SK-N-SH (cell line): ENCODE results near the gene MACROD2. TPM values are rescaled to one million over a fixed set of nuclear protein-coding genes. Genes with fewer than 3 reads are reported as not detected.
A peak's percentile ranks its signal among the peaks of the same experiment; 100 is the strongest.

Source experiments
- CTCF ChIA-PET: fragments of 300-600, 350-600 bp; formaldehyde crosslinking; extraction: SDS; loops from one replicate; lab custom pipeline; 2021; lab: Yijun Ruan, JAX
- POLR2A ChIA-PET: fragments of 350-600 bp; sonication (Branson Sonifier 250); formaldehyde crosslinking; extraction: SDS; loops from one replicate; lab custom pipeline; 2020; ENCODE audit warnings: antibody characterized with exemption, inconsistent platforms; lab: Yijun Ruan, JAX
- DNase-seq: peaks from one replicate; pipeline ENCODE4 v3.0.0; 2012
- H2AFZ ChIP-seq: fragments of 200-600 bp; sonication (generic); 2 replicates; pipeline ENCODE4 v1.8.1; 2016; ENCODE audit warnings: antibody characterized with exemption, mild to moderate bottlenecking, low read depth
- H3F3A ChIP-seq: fragments of 200-600 bp; sonication (generic); replicated peaks from 2 replicates; pipeline ENCODE3; 2016; ENCODE audit warnings: antibody characterized with exemption, mild to moderate bottlenecking; ENCODE audit not compliant: insufficient read depth
- H3K27ac ChIP-seq, 2 experiments: fragments of 200-500 bp in 1 of 2; fragments of 200-600 bp in 1 of 2; sonication (Bioruptor generic) in 1 of 2; sonication (generic), shearing (Covaris generic) in 1 of 2; 2 replicates each; pipeline versions ENCODE4 v1.5.1 to v1.6.1; 2014 to 2016; ENCODE audit warnings: low read depth in 2 of 2, inconsistent platforms in 1 of 2, low read length in 1 of 2, mild to moderate bottlenecking in 1 of 2, mixed read lengths in 1 of 2
- H3K27me3 ChIP-seq: fragments of 200-600 bp; sonication (generic), shearing (Covaris generic); 2 replicates; pipeline ENCODE4 v1.6.1; 2016; ENCODE audit warnings: mixed run types; ENCODE audit not compliant: insufficient read depth
- H3K36me3 ChIP-seq, 2 experiments: fragments of 200-500 bp in 1 of 2; fragments of 200-600 bp in 1 of 2; sonication (Bioruptor generic) in 1 of 2; sonication (generic) in 1 of 2; replicated peaks in 1 of 2; 2 replicates each; pipeline versions ENCODE3 to v1.5.1; 2014 to 2016; ENCODE audit warnings: low read length in 1 of 2, mild to moderate bottlenecking in 1 of 2; ENCODE audit not compliant: insufficient read depth in 2 of 2, control insufficient read depth in 1 of 2
- H3K4me1 ChIP-seq, 2 experiments: fragments of 200-500 bp in 1 of 2; fragments of 200-600 bp in 1 of 2; sonication (Bioruptor generic) in 1 of 2; sonication (generic), shearing (Covaris generic) in 1 of 2; 2 replicates each; pipeline versions ENCODE4 v1.5.1 to v1.6.1; 2014 to 2016; ENCODE audit warnings: low read depth in 1 of 2, low read length in 1 of 2, mixed run types in 1 of 2; ENCODE audit not compliant: insufficient read depth in 2 of 2, control insufficient read depth in 1 of 2
- H3K4me2 ChIP-seq: fragments of 200-600 bp; sonication (generic), shearing (Covaris generic); 2 replicates; pipeline ENCODE4 v1.6.1; 2017; ENCODE audit warnings: mixed run types
- H3K4me3 ChIP-seq, 2 experiments: fragments of 200-500 bp in 1 of 2; fragments of 200-600 bp in 1 of 2; sonication (Bioruptor generic) in 1 of 2; sonication (generic), shearing (Covaris generic) in 1 of 2; 2 replicates each; pipeline versions ENCODE4 v1.5.1 to v1.8.1; 2014 to 2016; ENCODE audit warnings: low read depth in 2 of 2, inconsistent platforms in 1 of 2, low read length in 1 of 2, mild to moderate bottlenecking in 1 of 2, mixed read lengths in 1 of 2, moderate library complexity in 1 of 2
- H3K79me2 ChIP-seq: fragments of 200-600 bp; sonication (generic); 2 replicates; pipeline ENCODE4 v1.8.1; 2017; ENCODE audit warnings: mild to moderate bottlenecking; ENCODE audit not compliant: insufficient read depth
- H3K9ac ChIP-seq: fragments of 200-600 bp; sonication (generic); 2 replicates; pipeline ENCODE4 v1.6.1; 2017; ENCODE audit warnings: mixed run types
- H3K9me2 ChIP-seq: fragments of 200-600 bp; sonication (generic); 2 replicates; pipeline ENCODE4 v1.6.1; 2017; ENCODE audit warnings: mixed run types
- H3K9me3 ChIP-seq: fragments of 200-600 bp; sonication (generic); 2 replicates; pipeline ENCODE4 v1.6.1; 2017; ENCODE audit warnings: mixed run types, mild to moderate bottlenecking, moderate library complexity
- H4K20me1 ChIP-seq: fragments of 200-600 bp; sonication (generic); 2 replicates; pipeline ENCODE4 v1.6.1; 2017; ENCODE audit warnings: mild to moderate bottlenecking, mixed run types; ENCODE audit not compliant: insufficient read depth
- EP300 ChIP-seq, 2 experiments: IDR thresholded peaks; 2 replicates each; pipeline versions ENCODE4 v1.4.0 to v1.6.1; 2012; ENCODE audit warnings: borderline replicate concordance in 1 of 2, low read depth in 1 of 2, low read length in 1 of 2
- FOSL2 ChIP-seq: IDR thresholded peaks from 2 replicates; pipeline ENCODE4 v1.4.0; 2012; ENCODE audit warnings: low read depth, mild to moderate bottlenecking, moderate library complexity, borderline replicate concordance
- IRF3 ChIP-seq: fragments of 150-350 bp; IDR thresholded peaks from 2 replicates; pipeline ENCODE4 v1.6.1; 2016; ENCODE audit warnings: mild to moderate bottlenecking, low read depth, low read length
- JUND ChIP-seq: IDR thresholded peaks from 2 replicates; pipeline ENCODE4 v1.4.0; 2012
- MEF2A ChIP-seq: IDR thresholded peaks from 2 replicates; pipeline ENCODE4 v1.4.0; 2012; ENCODE audit warnings: low read depth, borderline replicate concordance
- NFIC ChIP-seq: IDR thresholded peaks from 2 replicates; pipeline ENCODE4 v1.4.0; 2012; ENCODE audit warnings: borderline replicate concordance
- PBX3 ChIP-seq: IDR thresholded peaks from 2 replicates; pipeline ENCODE4; 2012
- POLR2AphosphoS5 ChIP-seq: IDR thresholded peaks from 2 replicates; pipeline ENCODE4 v1.6.1; 2012; ENCODE audit warnings: low read depth, low read length
- RFX5 ChIP-seq: IDR thresholded peaks from 2 replicates; pipeline ENCODE4 v1.6.1; 2012; ENCODE audit warnings: mild to moderate bottlenecking, improper control_type of control experiment, low read length
- TCF12 ChIP-seq: IDR thresholded peaks from 2 replicates; pipeline ENCODE4 v1.4.0; 2012
- TEAD4 ChIP-seq: IDR thresholded peaks from 2 replicates; pipeline ENCODE4 v1.4.0; 2012; ENCODE audit warnings: mild to moderate bottlenecking, borderline replicate concordance; ENCODE audit not compliant: insufficient read depth
- WGBS: methylation state at CpG from one replicate; pipeline ENCODE4 v1.1.6; 2017; ENCODE audit warnings: low lambda C conversion rate; 5-methylcytosine and 5-hydroxymethylcytosine counted together
- polyA plus RNA-seq, 3 experiments: library from polyadenylated mRNA; depleted of rRNA; stranded (reverse); fragments of >200 nt; gene quantifications; 2 replicates each; pipeline ENCODE4 v1.2.3, GENCODE V29; 2012

Gene MACROD2
- polyA plus RNA-seq, 1 of the 3 experiments (the other 2 are of a cell fraction): 0.33 TPM

- no peaks in the 10 kb centered on the region for H3K9me3 ChIP-seq
- H4K20me1 ChIP-seq: no peaks in the 10 kb centered on the region
- 11% methylated on average over 1 of the region's 1 CpG for WGBS
- H3K4me2 ChIP-seq: no peak overlapping the region
- no peaks in the 10 kb centered on the region for H3K27me3 ChIP-seq
- TF ChIP-seq IRF3 (no peak), PBX3 (peak; percentile 63), NFIC (peak; percentile 36; the same call in 1 of the 2 replicates), FOSL2 (peak; percentile 47; the same call in 1 of the 2 replicates), MEF2A (peak; percentile 58; the same call in 1 of the 2 replicates), TCF12 (peak; percentile 83), JUND (peak; percentile 31), EP300 (IDR thresholded peaks at IDR 0.05; ENCODE audit: borderline replicate concordance in 1 of 2, low read depth in 1 of 2, low read length in 1 of 2) (peak in 1 of 2 experiments; percentile 79; a peak in 2 of 4 replicates), RFX5 (no peak), TEAD4 (peak; percentile 62; the same call in 1 of the 2 replicates)
- CTCF ChIA-PET: no interaction called here
- no peak overlapping the region for H3K4me3 ChIP-seq
- no peak overlapping the region for H3K9ac ChIP-seq
- H3K79me2 ChIP-seq: no peaks in the 10 kb centered on the region
- no peak for DNase-seq
- no peaks in the 10 kb centered on the region for H3K36me3 ChIP-seq
- POLR2A ChIA-PET: no interaction called here
- H2AFZ ChIP-seq: no peak overlapping the region
- H3F3A ChIP-seq: no peaks in the 10 kb centered on the region
- peak overlapping the region; percentile 40 to 76; a peak in 3 of 4 replicates for H3K27ac ChIP-seq
- H3K9me2 ChIP-seq: no peaks in the 10 kb centered on the region
- peaks cover 0 to 9% of the 10 kb centered on the region in 2 experiments; a peak in 2 of 4 replicates for H3K4me1 ChIP-seq
Observed at GRCh38 chr20:14197097-14197496, 201.8 kb downstream of the MACROD2 start.

GRCh38 chr20:14198416-14198815, 203.1 kb downstream of the MACROD2 start:
- Histone ChIP-seq H3K9me2 (no peaks in the 10 kb centered on the region), H3K36me3 (no peaks in the 10 kb centered on the region), H3K4me2 (no peak overlapping the region), H3K79me2 (no peaks in the 10 kb centered on the region), H3K27me3 (no peaks in the 10 kb centered on the region), H3K9me3 (no peaks in the 10 kb centered on the region), H3K9ac (no peak overlapping the region), H3K27ac (peak overlapping the region in 1 of 2 experiments; percentile 56; a peak in 1 of 4 replicates), H3F3A (no peaks in the 10 kb centered on the region), H4K20me1 (no peaks in the 10 kb centered on the region), H2AFZ (no peak overlapping the region), H3K4me3 (no peak overlapping the region), H3K4me1 (peaks cover 0 to 9% of the 10 kb centered on the region in 2 experiments; a peak in 2 of 4 replicates)
- no peak for TF ChIP-seq RFX5
- no peak for TF ChIP-seq POLR2AphosphoS5
- WGBS: 90% methylated on average over 3 of the region's 3 CpGs
- no peak for DNase-seq
- CTCF ChIA-PET: interaction anchor here (1.4 kb wide), 1 partner anchor 9 kb away, joined by 8 read pairs; no protein-coding TSS in a partner anchor
- POLR2A ChIA-PET: no interaction called here
